ENCODE results near the gene GJB6.

Gene GJB6

DNA sequence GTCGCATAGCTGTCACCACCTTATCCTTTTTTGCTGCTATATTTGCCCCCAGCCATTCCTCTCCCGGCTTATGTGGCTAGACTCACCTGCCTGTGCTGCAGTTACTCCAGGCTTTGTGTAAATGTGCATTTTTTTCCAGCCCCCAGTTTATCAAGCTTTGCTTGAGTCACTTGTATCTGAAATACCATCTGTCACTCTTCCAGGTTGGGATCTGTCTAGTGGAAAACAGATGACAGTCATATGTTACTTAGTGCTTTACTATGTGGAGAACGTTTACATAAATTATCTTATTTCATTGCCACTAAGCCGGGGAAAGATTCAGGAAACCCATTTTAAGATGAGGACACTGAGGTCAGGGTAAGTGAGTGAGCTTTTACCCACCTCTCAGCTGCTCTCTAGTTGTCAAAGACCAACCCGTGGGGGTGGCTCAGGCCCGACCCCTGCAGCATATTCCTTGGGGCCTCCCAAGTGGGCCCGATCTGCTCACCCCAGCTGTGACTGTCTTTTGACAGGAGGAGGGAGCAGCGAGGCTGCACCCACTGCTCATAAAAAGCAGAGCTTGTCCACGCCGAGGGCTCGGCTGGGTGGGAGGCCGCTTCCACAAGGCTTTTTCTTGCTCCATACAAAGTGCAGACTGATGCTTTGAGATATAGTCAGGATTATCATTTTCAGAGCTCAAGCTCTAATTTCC, 46.6 kb downstream of the GJB6 start:
- DNase-seq, result no peak

GRCh38 chr13:20182231-20182846, 49.8 kb downstream of the GJB6 start:
- DNase-seq, result peak; percentile 62 to 81

DNA sequence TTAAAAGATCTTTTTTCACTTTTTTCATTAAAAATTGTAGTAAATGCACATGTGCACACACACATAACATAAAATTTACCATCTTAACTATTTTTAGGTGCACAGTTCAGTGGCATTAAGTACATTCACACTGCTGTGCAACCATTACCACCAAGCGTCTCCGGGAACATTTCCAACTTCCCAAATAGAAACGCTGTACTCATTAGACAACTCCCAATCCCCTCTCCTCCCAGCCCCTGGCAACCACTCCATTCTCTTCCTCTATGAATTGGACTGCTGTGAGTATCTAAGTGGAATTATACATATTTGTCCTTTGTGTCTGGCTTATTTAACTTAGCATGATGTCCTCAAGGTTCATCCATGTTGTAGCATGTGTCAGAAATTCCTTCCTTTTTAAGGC, 50.9 kb downstream of the GJB6 start:
- DNase-seq, result no peak

- no peak for DNase-seq
These were observed 54.0 kb downstream of the GJB6 start for GRCh38 chr13:20178156-20178555.

DNA sequence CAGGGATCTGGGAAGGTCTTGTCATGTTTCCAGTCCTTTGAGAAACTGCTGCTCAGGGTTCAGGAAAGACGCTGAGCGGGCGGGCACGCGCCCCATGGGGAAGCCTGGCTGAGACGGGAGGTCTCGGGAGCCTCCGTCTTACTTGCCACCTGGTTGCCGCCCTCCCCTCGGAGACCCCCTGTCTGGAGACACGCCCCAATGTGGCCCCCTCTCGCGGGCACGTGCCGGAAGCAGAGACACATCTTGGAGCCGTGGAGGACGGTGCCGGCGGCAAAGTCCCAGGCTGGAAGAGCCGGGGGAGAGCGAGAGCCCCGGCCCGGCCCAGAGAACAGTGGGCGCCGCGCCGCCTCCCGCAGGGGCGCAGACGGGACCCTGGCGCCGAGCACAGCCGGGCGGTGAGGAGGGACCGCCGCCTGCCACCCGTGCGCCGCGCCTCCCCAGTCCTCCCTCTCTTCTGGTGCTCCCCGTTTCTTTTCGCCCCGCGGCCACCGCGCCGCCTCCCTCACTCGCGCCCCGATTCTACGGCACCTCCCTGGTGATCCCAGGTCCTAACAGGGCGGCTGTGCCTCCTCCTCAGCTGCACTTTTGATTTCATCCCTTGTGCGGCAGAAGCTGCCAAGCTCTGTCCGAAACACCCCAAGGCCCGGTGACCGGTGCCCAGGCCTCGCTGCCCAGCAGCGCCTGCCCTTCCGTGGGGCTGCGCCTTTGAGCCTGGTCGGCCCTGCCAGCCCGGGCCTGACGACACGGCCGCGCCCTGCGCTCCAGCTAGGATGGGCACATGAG, 54.9 kb downstream of the GJB6 start:
- no peak for DNase-seq

GRCh38 chr13:20175907-20176652, 56.0 kb downstream of the GJB6 start:
- DNase-seq, result no peak

DNA sequence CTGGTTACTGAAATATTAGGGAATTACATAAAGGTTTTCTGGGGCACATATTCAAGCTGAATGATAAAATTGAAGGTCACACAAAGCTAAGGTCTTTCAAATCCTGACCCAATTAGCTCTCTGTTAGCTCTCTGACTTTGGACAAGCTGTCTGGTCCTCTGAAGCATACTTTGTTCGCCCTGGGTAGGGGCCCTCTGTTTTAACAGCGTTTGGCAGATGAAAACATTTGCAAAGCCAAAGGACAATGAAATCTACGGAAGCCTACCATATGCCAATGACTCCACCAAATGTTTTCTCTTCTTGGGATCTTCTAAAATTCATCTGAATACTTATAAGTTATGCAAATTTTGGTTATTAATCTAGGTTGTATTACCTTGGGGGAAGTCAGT, 56.7 kb downstream of the GJB6 start:
- DNase-seq, result no peak

GRCh38 chr13:20174656-20175405, 57.3 kb downstream of the GJB6 start:
- DNase-seq, result peak; percentile 97

DNA sequence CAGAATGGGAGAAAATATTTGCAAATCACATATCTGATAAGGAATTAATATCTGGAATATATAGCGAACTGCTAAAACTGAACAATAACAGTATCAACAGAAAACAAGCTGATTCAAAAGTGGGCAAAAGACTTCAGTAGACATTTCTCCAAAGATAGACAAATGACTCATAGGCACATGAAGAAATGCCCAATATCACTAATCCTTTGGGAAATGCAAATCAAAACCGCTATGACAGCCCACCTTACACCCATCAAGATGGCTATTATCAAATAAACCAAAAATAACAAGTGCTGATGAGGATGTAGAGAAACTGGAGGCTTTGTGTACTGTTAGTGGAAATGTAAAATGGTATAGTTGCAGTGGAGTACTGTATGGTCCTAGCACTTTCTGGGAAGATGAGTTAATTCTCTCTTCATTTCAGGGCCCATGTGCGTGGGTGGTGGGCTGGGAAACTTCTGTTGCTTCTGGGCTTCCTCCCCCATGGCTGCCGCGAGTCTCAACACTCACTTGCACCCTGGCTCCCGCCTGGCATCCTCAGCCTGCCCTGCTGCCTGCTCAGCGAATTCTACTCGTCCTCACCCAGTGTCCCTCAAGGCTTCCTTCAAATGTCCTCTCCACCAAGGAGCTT, 58.9 kb downstream of the GJB6 start:
- no peak for DNase-seq

Data from inflammatory macrophage treated with lipopolysaccharide for 1 hour (primary cell).